Brain microvascular endothelial cell (primary cell): ENCODE measurements around the gene NPY1R.

Experiments
- DNase-seq: peaks from one replicate; pipeline ENCODE4 v3.0.0-alpha.2; 2020
- H3K27ac ChIP-seq: fragments of 250-450 bp; sonication (Bioruptor Pico); 2 replicates; pipeline ENCODE4 v1.5.1; 2020; ENCODE audit warnings: mild to moderate bottlenecking, moderate library complexity
- H3K27me3 ChIP-seq: fragments of 250-450 bp; sonication (Bioruptor Pico); replicated peaks from 2 replicates; pipeline ENCODE4 v1.5.1; 2020; ENCODE audit warnings: mild to moderate bottlenecking
- H3K36me3 ChIP-seq: fragments of 250-450 bp; sonication (Bioruptor Pico); replicated peaks from 2 replicates; pipeline ENCODE4 v1.5.1; 2020; ENCODE audit warnings: mild to moderate bottlenecking
- H3K4me3 ChIP-seq: 2 replicates; pipeline ENCODE4 v1.5.1; 2011; ENCODE audit warnings: low read depth, mild to moderate bottlenecking, control low read depth, low read length, moderate library complexity
- CTCF ChIP-seq: IDR thresholded peaks from 2 replicates; pipeline ENCODE4 v1.5.1; 2011; ENCODE audit warnings: low read depth, mild to moderate bottlenecking, moderate library complexity, low read length, control low read depth, inconsistent platforms; ENCODE audit errors: missing control alignments
- in situ Hi-C: cut with HindIII; loops from 2 replicates; pipeline ENCODE4 v1.10.0; 2017; ENCODE audit warnings: low sequenced_read_pairs, low pct_ligation_motif_present

The NPY1R gene

GRCh38 chr4:163356104-163356503, 23.7 kb upstream of the NPY1R start:
- in situ Hi-C loops: no loop called here
- no peaks in the 10 kb centered on the region for H3K36me3 ChIP-seq
- no peak overlapping the region for H3K27ac ChIP-seq
- H3K27me3 ChIP-seq: no peaks in the 10 kb centered on the region
- DNase-seq: no peak
- no peak for TF ChIP-seq CTCF
- no peak overlapping the region for H3K4me3 ChIP-seq

- DNase-seq: no peak
- Histone ChIP-seq H3K4me3 (no peak overlapping the region), H3K36me3 (no peaks in the 10 kb centered on the region), H3K27ac (no peak overlapping the region), H3K27me3 (no peaks in the 10 kb centered on the region)
- TF ChIP-seq CTCF: no peak
- in situ Hi-C loops: no loop called here
Measured at GRCh38 chr4:163353054-163353453, 20.7 kb upstream of the NPY1R start.

GRCh38 chr4:163350672-163351071, 18.3 kb upstream of the NPY1R start:
- H3K27me3 ChIP-seq: no peaks in the 10 kb centered on the region
- in situ Hi-C loops: no loop called here
- H3K36me3 ChIP-seq: no peaks in the 10 kb centered on the region
- no peak for TF ChIP-seq CTCF
- H3K27ac ChIP-seq: no peak overlapping the region
- no peak for DNase-seq
- H3K4me3 ChIP-seq: no peak overlapping the region

- peaks cover 22% of the 10 kb centered on the region for H3K27me3 ChIP-seq
- TF ChIP-seq CTCF: no peak
- DNase-seq: no peak
- in situ Hi-C loops: no loop called here
- H3K36me3 ChIP-seq: no peaks in the 10 kb centered on the region
- no peak overlapping the region for H3K27ac ChIP-seq
- H3K4me3 ChIP-seq: peak overlapping the region; percentile 54
Measured at GRCh38 chr4:163344147-163345125, 12.0 kb upstream of the NPY1R start.

- no peak for DNase-seq
- in situ Hi-C loops: no loop called here
- Histone ChIP-seq H3K36me3 (no peaks in the 10 kb centered on the region), H3K27ac (no peak within 1 kb of the TSS), H3K27me3 (peaks cover 22% of the 10 kb centered on the region), H3K4me3 (peak within 1 kb of the TSS; percentile 54)
- TF ChIP-seq CTCF: no peak
Measured at GRCh38 chr4:163343604-163344146, 11.3 kb upstream of the NPY1R start, which contains the start of gene NPY5R. TSS of gene NPY5R (plus strand) at chr4:163343892. CDS start at chr4:163350274, 6,382 bp downstream.
